CD4-positive, CD25-positive, alpha-beta regulatory T cell (primary cell): Measurements from ENCODE around the gene ATP5MK. TPM values are rescaled to one million over a fixed set of nuclear protein-coding genes. Genes with fewer than 3 reads are reported as not detected.
"Not testable (repeated sequence)": the region's sequence is repeated elsewhere in the genome, so short reads cannot be mapped to it uniquely, and the experiment has no call there.

Experiments used
- ATAC-seq, 2 donors: fragments of 150-1000 bp; cut with Tn5 transposase; one replicate each; pipeline ENCODE4 v1.10.0; 2021; ENCODE audit warnings: low read depth in 2 of 2, moderate number of reproducible peaks in 2 of 2, moderate library complexity in 1 of 2
- DNase-seq, 3 donors: peaks; one replicate each; pipeline versions ENCODE4 v3.0.0 to v3.0.0-alpha.2; 2012 to 2022; ENCODE audit warnings: mixed read lengths in 1 of 3
- H3K27ac ChIP-seq: one replicate; pipeline ENCODE4 v1.7.0; 2013; ENCODE audit warnings: mild to moderate bottlenecking, low read length; ENCODE audit not compliant: insufficient read depth, poor library complexity, severe bottlenecking
- H3K27me3 ChIP-seq: one replicate; pipeline ENCODE4 v1.7.0; 2013; ENCODE audit warnings: low read length; ENCODE audit not compliant: control insufficient read depth, insufficient read depth
- H3K36me3 ChIP-seq: one replicate; pipeline ENCODE4 v1.7.0; 2013; ENCODE audit warnings: mild to moderate bottlenecking, low read length, moderate library complexity; ENCODE audit not compliant: control insufficient read depth, insufficient read depth
- H3K4me1 ChIP-seq: 2 replicates; pipeline ENCODE4 v1.7.0; 2013; ENCODE audit warnings: mild to moderate bottlenecking, low read length; ENCODE audit not compliant: insufficient read depth, control insufficient read depth, poor library complexity, severe bottlenecking
- H3K4me3 ChIP-seq: one replicate; pipeline ENCODE4 v1.7.0; 2013; ENCODE audit warnings: low read depth, mild to moderate bottlenecking, low read length, moderate library complexity
- H3K9me3 ChIP-seq, 2 experiments: 1 replicate in 1 of 2; 2 replicates in 1 of 2; pipeline ENCODE4 v1.7.0; 2013; ENCODE audit warnings: low read length in 2 of 2, mild to moderate bottlenecking in 1 of 2, moderate library complexity in 1 of 2; ENCODE audit not compliant: control insufficient read depth in 2 of 2
- H3K27ac Mint-ChIP-seq, 3 donors: one replicate each; pipeline ENCODE4 v1.8.0; 2020 to 2022; ENCODE audit warnings: mild to moderate bottlenecking in 3 of 3, mixed read lengths in 3 of 3, moderate library complexity in 2 of 3
- H3K27me3 Mint-ChIP-seq: one replicate; pipeline ENCODE4 v1.8.0; 2022; ENCODE audit warnings: mild to moderate bottlenecking, mixed read lengths
- H3K36me3 Mint-ChIP-seq: one replicate; pipeline ENCODE4 v1.8.0; 2020; ENCODE audit warnings: mixed read lengths
- H3K4me1 Mint-ChIP-seq, 4 donors: one replicate each; pipeline ENCODE4 v1.8.0; 2020 to 2022; ENCODE audit warnings: mixed read lengths in 4 of 4, mild to moderate bottlenecking in 1 of 4
- H3K4me3 Mint-ChIP-seq, 4 donors: one replicate each; pipeline ENCODE4 v1.8.0; 2020 to 2022; ENCODE audit warnings: mild to moderate bottlenecking in 4 of 4, mixed read lengths in 4 of 4, moderate library complexity in 3 of 4
- H3K9me3 Mint-ChIP-seq, 7 donors: one replicate each; pipeline ENCODE4 v1.8.0; 2020 to 2022; ENCODE audit warnings: mixed read lengths in 7 of 7, mild to moderate bottlenecking in 3 of 7, moderate library complexity in 2 of 7
- polyA plus RNA-seq, 4 donors: library from polyadenylated mRNA; unstranded; fragments of 300-500 nt; fragmentation: Illumina TruSeq; gene quantifications; one replicate each; pipeline ENCODE4 v1.2.3, GENCODE V29; 2021
- total RNA-seq: library from RNA; stranded (reverse); gene quantifications from one replicate; pipeline ENCODE4 v1.2.3, GENCODE V29; 2022

The ATP5MK gene
- total and polyA plus RNA-seq, 5 donors from 2014 or later: 152 to 608 (median 509) TPM

- H3K4me1 Mint-ChIP-seq, H3K27ac Mint-ChIP-seq, ATAC-seq, H3K4me3 Mint-ChIP-seq, H3K9me3 ChIP-seq, H3K9me3 Mint-ChIP-seq, H3K4me1 ChIP-seq, DNase-seq, H3K27me3 ChIP-seq, H3K27me3 Mint-ChIP-seq, H3K4me3 ChIP-seq, H3K27ac ChIP-seq, H3K36me3 Mint-ChIP-seq, H3K36me3 ChIP-seq: not testable (repeated sequence)
These were observed 35.5 kb downstream of the ATP5MK start for GRCh38 chr10:103360791-103361190.

GRCh38 chr10:103359493-103359892, 36.8 kb downstream of the ATP5MK start:
- H3K27me3 Mint-ChIP-seq, H3K27me3 ChIP-seq, H3K27ac ChIP-seq, H3K36me3 ChIP-seq, DNase-seq, H3K27ac Mint-ChIP-seq, H3K9me3 ChIP-seq, H3K4me1 Mint-ChIP-seq, H3K9me3 Mint-ChIP-seq, H3K4me1 ChIP-seq, H3K4me3 ChIP-seq, H3K36me3 Mint-ChIP-seq, ATAC-seq, H3K4me3 Mint-ChIP-seq: not testable (repeated sequence)

GRCh38 chr10:103355906-103356599, 40.2 kb downstream of the ATP5MK start:
- no peak overlapping the region for H3K27ac Mint-ChIP-seq
- peaks cover 0 to 5% (median 4%) of the 10 kb centered on the region in 4 donors for H3K4me1 Mint-ChIP-seq
- Histone ChIP-seq H3K4me1 (no peaks in the 10 kb centered on the region), H3K9me3 (no peaks in the 10 kb centered on the region), H3K27ac (no peak overlapping the region), H3K36me3 (no peaks in the 10 kb centered on the region), H3K27me3 (no peaks in the 10 kb centered on the region), H3K4me3 (no peak overlapping the region)
- no peaks in the 10 kb centered on the region for H3K36me3 Mint-ChIP-seq
- DNase-seq: no peak
- H3K9me3 Mint-ChIP-seq: no peaks in the 10 kb centered on the region
- ATAC-seq: no peak
- peaks cover 7% of the 10 kb centered on the region for H3K27me3 Mint-ChIP-seq
- no peak overlapping the region for H3K4me3 Mint-ChIP-seq

- H3K27me3 Mint-ChIP-seq, DNase-seq, H3K36me3 Mint-ChIP-seq, H3K4me3 Mint-ChIP-seq, H3K27ac ChIP-seq, H3K27ac Mint-ChIP-seq, ATAC-seq, H3K9me3 Mint-ChIP-seq, H3K27me3 ChIP-seq, H3K9me3 ChIP-seq, H3K4me3 ChIP-seq, H3K36me3 ChIP-seq: not testable (repeated sequence)
- H3K4me1 ChIP-seq: peaks cover 10% of the 10 kb centered on the region
- peaks cover 2 to 10% (median 5%) of the 10 kb centered on the region in 4 donors for H3K4me1 Mint-ChIP-seq
These were observed 41.7 kb downstream of the ATP5MK start for GRCh38 chr10:103354567-103354966.

GRCh38 chr10:103353281-103353680, 43.0 kb downstream of the ATP5MK start:
- no peak overlapping the region for H3K27ac Mint-ChIP-seq
- Histone ChIP-seq H3K27me3 (no peaks in the 10 kb centered on the region), H3K4me1 (peaks cover 10% of the 10 kb centered on the region), H3K4me3 (no peak overlapping the region), H3K9me3 (no peaks in the 10 kb centered on the region), H3K36me3 (no peaks in the 10 kb centered on the region), H3K27ac (no peak overlapping the region)
- peaks cover 5% of the 10 kb centered on the region for H3K27me3 Mint-ChIP-seq
- H3K4me1 Mint-ChIP-seq: peaks cover 4 to 15% (median 7%) of the 10 kb centered on the region in 4 donors
- H3K36me3 Mint-ChIP-seq: no peaks in the 10 kb centered on the region
- DNase-seq (no peak), ATAC-seq (no peak)
- peak overlapping the region in 1 of 4 donors; percentile 15 for H3K4me3 Mint-ChIP-seq
- no peaks in the 10 kb centered on the region for H3K9me3 Mint-ChIP-seq

- peaks cover 10% of the 10 kb centered on the region for H3K4me1 ChIP-seq
- H3K9me3 Mint-ChIP-seq: no peaks in the 10 kb centered on the region
These were observed 45.6 kb downstream of the ATP5MK start, which contains the start of gene PCGF6 for GRCh38 chr10:103350517-103351260. PCGF6 (minus strand) TSS chr10:103351140; CDS start chr10:103351066, 74 bp downstream.

GRCh38 chr10:103350175-103350516, 46.1 kb downstream of the ATP5MK start:
- no peaks in the 10 kb centered on the region for H3K9me3 ChIP-seq
- Mint-ChIP-seq H3K27ac (no peak overlapping the region), H3K36me3 (peaks cover 4% of the 10 kb centered on the region), H3K9me3 (no peaks in the 10 kb centered on the region), H3K27me3 (no peaks in the 10 kb centered on the region), H3K4me1 (peaks cover 4 to 19% (median 10%) of the 10 kb centered on the region in 4 donors), H3K4me3 (peak overlapping the region; percentile 65 to 96 (median 90))
- ATAC-seq: no peak
- peak overlapping the region; percentile 64 for H3K4me3 ChIP-seq
- H3K27ac ChIP-seq: peak overlapping the region; percentile 68
- peaks cover 10% of the 10 kb centered on the region for H3K4me1 ChIP-seq
- no peaks in the 10 kb centered on the region for H3K27me3 ChIP-seq
- peaks cover 12% of the 10 kb centered on the region for H3K36me3 ChIP-seq
- no peak for DNase-seq

More at GRCh38 chr10:103350517-103351260, 45.6 kb downstream of the ATP5MK start, which contains the start of gene PCGF6:
- Mint-ChIP-seq H3K27me3 (no peaks in the 10 kb centered on the region), H3K36me3 (peaks cover 3% of the 10 kb centered on the region), H3K4me1 (peaks cover 4 to 19% (median 10%) of the 10 kb centered on the region in 4 donors), H3K27ac (peak within 1 kb of the TSS; percentile 77 to 89 (median 83)), H3K4me3 (peak within 1 kb of the TSS; percentile 90 to 96 (median 92))
- Histone ChIP-seq H3K9me3 (no peaks in the 10 kb centered on the region), H3K27me3 (no peaks in the 10 kb centered on the region), H3K27ac (peak within 1 kb of the TSS; percentile 68), H3K4me3 (peak within 1 kb of the TSS; percentile 80), H3K36me3 (peaks cover 10% of the 10 kb centered on the region)
- DNase-seq: peak; percentile 59 to 75 (median 74)
- peak; percentile 73 to 84 for ATAC-seq
